HCT116 (cell line): ENCODE results near the gene AFAP1L1.

ENCODE experiments used
- CBX3 ChIP-seq: IDR thresholded peaks from 2 replicates; pipeline ENCODE4 v1.6.1; 2012; ENCODE audit warnings: low read depth
- CTCF ChIP-seq, 3 experiments: fragments of 200-600 bp in 1 of 3; sonication (generic) in 1 of 3; IDR thresholded peaks in 2 of 3; conservative IDR thresholded peaks in 1 of 3; 2 replicates each; pipeline ENCODE4 v1.5.1; 2012 to 2017; ENCODE audit warnings: low read depth in 2 of 3, low read length in 2 of 3, antibody characterized with exemption in 1 of 3, borderline replicate concordance in 1 of 3, control low read depth in 1 of 3, mild to moderate bottlenecking in 1 of 3, mixed read lengths in 1 of 3, mixed run types in 1 of 3, moderate library complexity in 1 of 3; ENCODE audit not compliant: insufficient read depth in 1 of 3
- POLR2A ChIP-seq: IDR thresholded peaks from 2 replicates; pipeline ENCODE4 v1.7.0; 2011; ENCODE audit warnings: borderline replicate concordance; ENCODE audit not compliant: insufficient read depth, insufficient read length; ENCODE audit errors: extremely low read depth
- SP1 ChIP-seq: IDR thresholded peaks from 2 replicates; pipeline ENCODE4 v1.6.1; 2012; ENCODE audit warnings: low read depth
- YY1 ChIP-seq: IDR thresholded peaks from 2 replicates; pipeline ENCODE4 v1.6.1; 2011; ENCODE audit warnings: low read length, low read depth, moderate library complexity, mild to moderate bottlenecking; ENCODE audit not compliant: insufficient replicate concordance; ENCODE audit errors: extremely low read depth

- no peak for TF ChIP-seq CBX3
- no peak for TF ChIP-seq CTCF (IDR thresholded peaks at IDR 0.05 in 2 of 3, conservative IDR thresholded peaks at IDR 0.05 in 1 of 3; ENCODE audit: borderline replicate concordance in 1 of 3, insufficient read depth in 1 of 3, low read depth in 2 of 3, low read length in 2 of 3)
- no peak for TF ChIP-seq YY1
- TF ChIP-seq POLR2A = no peak
- no peak for TF ChIP-seq SP1
These were observed 8.5 kb downstream of the AFAP1L1 start for GRCh38 chr5:149280124-149280523.
